HepG2 (cell line): Measurements from ENCODE around the gene AQP10. TPM values are rescaled to one million over a fixed set of nuclear protein-coding genes. Genes with fewer than 3 reads are reported as not detected.

Experiments used
- ASH2L ChIP-seq: fragments of 300-600, 200-600 bp; sonication (generic); IDR thresholded peaks from 2 replicates; pipeline ENCODE4 v1.7.0; 2017; ENCODE audit warnings: low read depth, mild to moderate bottlenecking, moderate library complexity, mixed read lengths, low read length; ENCODE audit not compliant: insufficient read length
- ATF4 ChIP-seq, 2 experiments: fragments of 450-650 bp in 1 of 2; sonication (generic) in 1 of 2; formaldehyde crosslinking; IDR thresholded peaks; 2 replicates each; pipeline versions ENCODE4 v1.5.0 to v1.8.0; 2020 to 2022; ENCODE audit warnings: mild to moderate bottlenecking in 1 of 2, missing genetic modification reagents in 1 of 2
- FOXO1 ChIP-seq: sonication (generic); formaldehyde crosslinking; IDR thresholded peaks from 2 replicates; pipeline ENCODE4 v1.4.0; 2020; ENCODE audit warnings: missing genetic modification reagents
- GPBP1L1 ChIP-seq: sonication (generic); formaldehyde crosslinking; IDR thresholded peaks from 2 replicates; pipeline ENCODE4 v1.5.0; 2020; ENCODE audit warnings: mild to moderate bottlenecking, missing genetic modification reagents
- HNRNPH1 ChIP-seq: fragments of 200-400 bp; formaldehyde crosslinking; optimal IDR thresholded peaks from 2 replicates; pipeline ENCODE3; 2017; ENCODE audit warnings: mild to moderate bottlenecking, low read depth, low read length
- HOMEZ ChIP-seq: IDR thresholded peaks from 2 replicates; pipeline ENCODE4 v1.6.1; 2016; ENCODE audit warnings: low read depth
- JUND ChIP-seq: sonication (generic); formaldehyde crosslinking; IDR thresholded peaks from 2 replicates; pipeline ENCODE4 v1.8.0; 2022; ENCODE audit warnings: mild to moderate bottlenecking, missing genetic modification reagents
- KDM1A ChIP-seq: IDR thresholded peaks from 2 replicates; pipeline ENCODE4 v1.6.1; 2016; ENCODE audit warnings: missing compliant biosample characterization
- KDM6A ChIP-seq: IDR thresholded peaks from 2 replicates; pipeline ENCODE4 v1.6.1; 2016; ENCODE audit warnings: low read depth
- KLF16 ChIP-seq, 2 experiments: sonication (generic) in 1 of 2; formaldehyde crosslinking in 1 of 2; IDR thresholded peaks; 2 replicates each; pipeline versions ENCODE4 v1.6.1 to v1.8.0; 2016 to 2023; ENCODE audit warnings: missing genetic modification reagents in 2 of 2, missing compliant biosample characterization in 1 of 2
- KLF6 ChIP-seq: IDR thresholded peaks from 2 replicates; pipeline ENCODE4 v1.8.0; 2016; ENCODE audit warnings: missing biosample characterization, missing genetic modification reagents
- NR1H2 ChIP-seq: sonication (generic); formaldehyde crosslinking; IDR thresholded peaks from 2 replicates; pipeline ENCODE4 v1.8.1; 2022; ENCODE audit warnings: low read depth, missing genetic modification reagents, borderline replicate concordance
- NRL ChIP-seq: sonication (generic); formaldehyde crosslinking; IDR thresholded peaks from 2 replicates; pipeline ENCODE4 v1.5.0; 2020; ENCODE audit warnings: missing genetic modification reagents, mild to moderate bottlenecking, moderate library complexity, borderline replicate concordance
- PHF5A ChIP-seq: IDR thresholded peaks from one replicate; pipeline ENCODE4 v1.6.1; 2018; ENCODE audit warnings: low read depth, missing genetic modification reagents; ENCODE audit not compliant: unreplicated experiment
- REPIN1 ChIP-seq: sonication (generic); formaldehyde crosslinking; IDR thresholded peaks from 2 replicates; pipeline ENCODE4 v1.8.0; 2022; ENCODE audit warnings: missing genetic modification reagents, low read depth, mild to moderate bottlenecking, borderline replicate concordance
- SIN3A ChIP-seq: IDR thresholded peaks from 2 replicates; pipeline ENCODE4 v1.6.1; 2011; ENCODE audit warnings: low read depth, mild to moderate bottlenecking, control low read depth, low read length, borderline replicate concordance
- SP1 ChIP-seq, 2 experiments: fragments of 450-650 bp in 1 of 2; sonication (generic) in 1 of 2; formaldehyde crosslinking in 1 of 2; IDR thresholded peaks; 2 replicates each; pipeline versions ENCODE4 v1.4.0 to v1.6.1; 2016 to 2020; ENCODE audit warnings: missing genetic modification reagents in 1 of 2
- TBX2 ChIP-seq: sonication (generic); formaldehyde crosslinking; IDR thresholded peaks from 2 replicates; pipeline ENCODE4 v1.5.0; 2020; ENCODE audit warnings: missing genetic modification reagents, mild to moderate bottlenecking, borderline replicate concordance
- ZFX ChIP-seq: sonication (generic); formaldehyde crosslinking; IDR thresholded peaks from 2 replicates; pipeline ENCODE4 v1.4.0; 2020; ENCODE audit warnings: mild to moderate bottlenecking, low read depth, missing genetic modification reagents, moderate library complexity
- ZNF180 ChIP-seq: sonication (generic); formaldehyde crosslinking; IDR thresholded peaks from 2 replicates; pipeline ENCODE4 v1.4.0; 2020; ENCODE audit warnings: low read depth, missing genetic modification reagents, borderline replicate concordance
- ZNF367 ChIP-seq: sonication (generic); formaldehyde crosslinking; IDR thresholded peaks from 2 replicates; pipeline ENCODE4 v1.4.0; 2020; ENCODE audit warnings: missing genetic modification reagents, borderline replicate concordance
- ZNF431 ChIP-seq: sonication (generic); formaldehyde crosslinking; IDR thresholded peaks from 2 replicates; pipeline ENCODE4 v1.9.0; 2022; ENCODE audit warnings: missing genetic modification reagents, low read depth, mild to moderate bottlenecking, borderline replicate concordance
- ZNF451 ChIP-seq: sonication (generic); formaldehyde crosslinking; IDR thresholded peaks from 2 replicates; pipeline ENCODE4 v1.5.0; 2020; ENCODE audit warnings: mild to moderate bottlenecking, missing genetic modification reagents
- ZNF558 ChIP-seq: sonication (generic); formaldehyde crosslinking; IDR thresholded peaks from 2 replicates; pipeline ENCODE4 v1.9.0; 2022; ENCODE audit warnings: mild to moderate bottlenecking, missing genetic modification reagents, borderline replicate concordance
- ZNF777 ChIP-seq: sonication (generic); formaldehyde crosslinking; IDR thresholded peaks from 2 replicates; pipeline ENCODE4 v1.4.0; 2020; ENCODE audit warnings: missing genetic modification reagents
- polyA plus RNA-seq, 8 experiments: library from polyadenylated mRNA; depleted of rRNA in 3 of 8; stranded (reverse) in 7 of 8; unstranded in 1 of 8; fragments of >200 nt; fragmentation: Illumina TruSeq in 4 of 8; extraction: Trizol in 4 of 8; gene quantifications; 2 replicates each; pipeline versions ENCODE4 v1.2.1 to v1.2.3, GENCODE V29; 2011 to 2016; ENCODE audit warnings: low read depth in 4 of 8, missing spikeins in 1 of 8, mixed read lengths in 1 of 8; ENCODE audit not compliant: insufficient read depth in 1 of 8
- total RNA-seq, 5 experiments: library from RNA; depleted of rRNA; stranded (reverse); fragments of >200 nt; fragmentation: Illumina TruSeq; extraction: Trizol; gene quantifications; 2 replicates each; pipeline ENCODE4 v1.2.3, GENCODE V29; 2016; ENCODE audit warnings: low read depth in 1 of 5

Gene AQP10
- total and polyA plus RNA-seq, 2 of the 13 experiments (the other 11 are each of a cell fraction or from before 2014, with no cell fraction given): 0.30 TPM; not detected in 1

- TF ChIP-seq ATF4 (CRISPR knock-in tag; IDR thresholded peaks at IDR 0.05) (no peak), HNRNPH1 (no peak), ZNF180 (no peak), FOXO1 (0 out of 2 replicates have a peak, but pooled peaks have one; percentile 34), ZNF367 (no peak), SP1 (IDR thresholded peaks at IDR 0.05) (no peak), SP1 (CRISPR knock-in tag; IDR thresholded peaks at IDR 0.05) (peak; percentile 60; the same call in 1 of the 2 replicates), REPIN1 (CRISPR knock-in tag) (0 out of 2 replicates have a peak, but pooled peaks have one; percentile 48), ZNF451 (CRISPR knock-in tag) (no peak; the same call in 1 of the 2 replicates), SIN3A (0 out of 2 replicates have a peak, but pooled peaks have one; percentile 36), NRL (peak; percentile 66; the same call in 1 of the 2 replicates), JUND (CRISPR knock-in tag) (no peak), ZNF777 (CRISPR knock-in tag) (peak; percentile 51; the same call in 1 of the 2 replicates), NR1H2 (no peak), GPBP1L1 (no peak), KDM6A (CRISPR knock-in tag) (no peak), ZNF558 (no peak), KDM1A (CRISPR knock-in tag) (peak; percentile 26; the same call in 1 of the 2 replicates), ZFX (CRISPR knock-in tag) (0 out of 2 replicates have a peak, but pooled peaks have one; percentile 11), TBX2 (CRISPR knock-in tag) (peak; percentile 35; the same call in 1 of the 2 replicates), PHF5A (no peak), ASH2L (peak; percentile 52), ZNF431 (CRISPR knock-in tag) (no peak), KLF16 (CRISPR knock-in tag; IDR thresholded peaks at IDR 0.05) (peak in 1 of 2 experiments; percentile 32; a peak in 1 of 4 replicates), KLF6 (CRISPR knock-in tag) (peak; percentile 68; the same call in 1 of the 2 replicates), HOMEZ (CRISPR knock-in tag) (0 out of 2 replicates have a peak, but pooled peaks have one; percentile 33)
These were observed 4.0 kb downstream of the AQP10 start, which contains the start of gene ATP8B2 (continued) for GRCh38 chr1:154324669-154325582.
